Keratinocyte (primary cell): ENCODE results near the gene DMRTA2.

ENCODE experiments used
- EZH2 ChIP-seq: IDR thresholded peaks from one replicate; pipeline ENCODE4 v1.6.1; 2012; ENCODE audit warnings: inconsistent platforms, mild to moderate bottlenecking, low read length, moderate library complexity
- TF ChIP-seq, protein P1 (sequence below), 3 experiments: IDR thresholded peaks in 1 of 3; conservative IDR thresholded peaks in 1 of 3; optimal IDR thresholded peaks in 1 of 3; 2 replicates in 2 of 3; 3 replicates in 1 of 3; pipeline versions ENCODE3 to v1.5.1; 2011; ENCODE audit warnings: low read length in 3 of 3, mild to moderate bottlenecking in 3 of 3, moderate library complexity in 2 of 3, control low read depth in 1 of 3, inconsistent platforms in 1 of 3; ENCODE audit not compliant: insufficient read depth in 2 of 3; ENCODE audit errors: extremely low read depth in 1 of 3

GRCh38 chr1:50415235-50416149, 7.8 kb downstream of the DMRTA2 start:
- TF ChIP-seq, protein P1, sequence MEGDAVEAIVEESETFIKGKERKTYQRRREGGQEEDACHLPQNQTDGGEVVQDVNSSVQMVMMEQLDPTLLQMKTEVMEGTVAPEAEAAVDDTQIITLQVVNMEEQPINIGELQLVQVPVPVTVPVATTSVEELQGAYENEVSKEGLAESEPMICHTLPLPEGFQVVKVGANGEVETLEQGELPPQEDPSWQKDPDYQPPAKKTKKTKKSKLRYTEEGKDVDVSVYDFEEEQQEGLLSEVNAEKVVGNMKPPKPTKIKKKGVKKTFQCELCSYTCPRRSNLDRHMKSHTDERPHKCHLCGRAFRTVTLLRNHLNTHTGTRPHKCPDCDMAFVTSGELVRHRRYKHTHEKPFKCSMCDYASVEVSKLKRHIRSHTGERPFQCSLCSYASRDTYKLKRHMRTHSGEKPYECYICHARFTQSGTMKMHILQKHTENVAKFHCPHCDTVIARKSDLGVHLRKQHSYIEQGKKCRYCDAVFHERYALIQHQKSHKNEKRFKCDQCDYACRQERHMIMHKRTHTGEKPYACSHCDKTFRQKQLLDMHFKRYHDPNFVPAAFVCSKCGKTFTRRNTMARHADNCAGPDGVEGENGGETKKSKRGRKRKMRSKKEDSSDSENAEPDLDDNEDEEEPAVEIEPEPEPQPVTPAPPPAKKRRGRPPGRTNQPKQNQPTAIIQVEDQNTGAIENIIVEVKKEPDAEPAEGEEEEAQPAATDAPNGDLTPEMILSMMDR (optimal IDR thresholded peaks at IDR 0.05 in 1 of 3, IDR thresholded peaks at IDR 0.05 in 1 of 3, conservative IDR thresholded peaks at IDR 0.05 in 1 of 3; ENCODE audit: extremely low read depth in 1 of 3, insufficient read depth in 2 of 3, low read length in 3 of 3) = no peak
- TF ChIP-seq EZH2 = no peak
